GM12801 (cell line): Measurements from ENCODE around the gene TSACC.

Source experiments
- TF ChIP-seq, protein P1 (sequence below): IDR thresholded peaks from one replicate; pipeline ENCODE4 v1.5.1; 2011; ENCODE audit warnings: control low read depth; ENCODE audit not compliant: insufficient read length; ENCODE audit errors: extremely low read depth

The TSACC gene

DNA sequence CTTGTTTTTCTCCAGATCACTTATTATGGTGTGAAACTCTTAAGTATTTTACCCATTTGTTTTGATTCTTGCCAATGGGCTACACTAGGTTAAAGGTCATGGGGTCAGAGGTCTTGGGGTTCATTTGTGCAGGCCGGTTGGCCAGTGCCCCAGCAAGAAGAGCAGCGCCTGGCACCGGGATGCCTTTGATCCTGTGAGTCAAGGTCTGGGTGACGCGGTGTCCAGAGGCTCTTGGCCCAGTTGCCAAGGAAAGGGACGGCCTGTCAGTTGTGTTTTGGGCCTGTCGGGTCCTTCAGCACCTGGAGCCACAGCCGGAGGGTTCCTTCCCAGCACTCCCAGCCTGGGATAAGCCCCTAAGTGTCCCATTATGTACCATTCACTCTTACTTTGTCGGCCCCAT, 55.8 kb downstream of the TSACC start:
- TF ChIP-seq, protein P1, sequence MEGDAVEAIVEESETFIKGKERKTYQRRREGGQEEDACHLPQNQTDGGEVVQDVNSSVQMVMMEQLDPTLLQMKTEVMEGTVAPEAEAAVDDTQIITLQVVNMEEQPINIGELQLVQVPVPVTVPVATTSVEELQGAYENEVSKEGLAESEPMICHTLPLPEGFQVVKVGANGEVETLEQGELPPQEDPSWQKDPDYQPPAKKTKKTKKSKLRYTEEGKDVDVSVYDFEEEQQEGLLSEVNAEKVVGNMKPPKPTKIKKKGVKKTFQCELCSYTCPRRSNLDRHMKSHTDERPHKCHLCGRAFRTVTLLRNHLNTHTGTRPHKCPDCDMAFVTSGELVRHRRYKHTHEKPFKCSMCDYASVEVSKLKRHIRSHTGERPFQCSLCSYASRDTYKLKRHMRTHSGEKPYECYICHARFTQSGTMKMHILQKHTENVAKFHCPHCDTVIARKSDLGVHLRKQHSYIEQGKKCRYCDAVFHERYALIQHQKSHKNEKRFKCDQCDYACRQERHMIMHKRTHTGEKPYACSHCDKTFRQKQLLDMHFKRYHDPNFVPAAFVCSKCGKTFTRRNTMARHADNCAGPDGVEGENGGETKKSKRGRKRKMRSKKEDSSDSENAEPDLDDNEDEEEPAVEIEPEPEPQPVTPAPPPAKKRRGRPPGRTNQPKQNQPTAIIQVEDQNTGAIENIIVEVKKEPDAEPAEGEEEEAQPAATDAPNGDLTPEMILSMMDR, result no peak

DNA sequence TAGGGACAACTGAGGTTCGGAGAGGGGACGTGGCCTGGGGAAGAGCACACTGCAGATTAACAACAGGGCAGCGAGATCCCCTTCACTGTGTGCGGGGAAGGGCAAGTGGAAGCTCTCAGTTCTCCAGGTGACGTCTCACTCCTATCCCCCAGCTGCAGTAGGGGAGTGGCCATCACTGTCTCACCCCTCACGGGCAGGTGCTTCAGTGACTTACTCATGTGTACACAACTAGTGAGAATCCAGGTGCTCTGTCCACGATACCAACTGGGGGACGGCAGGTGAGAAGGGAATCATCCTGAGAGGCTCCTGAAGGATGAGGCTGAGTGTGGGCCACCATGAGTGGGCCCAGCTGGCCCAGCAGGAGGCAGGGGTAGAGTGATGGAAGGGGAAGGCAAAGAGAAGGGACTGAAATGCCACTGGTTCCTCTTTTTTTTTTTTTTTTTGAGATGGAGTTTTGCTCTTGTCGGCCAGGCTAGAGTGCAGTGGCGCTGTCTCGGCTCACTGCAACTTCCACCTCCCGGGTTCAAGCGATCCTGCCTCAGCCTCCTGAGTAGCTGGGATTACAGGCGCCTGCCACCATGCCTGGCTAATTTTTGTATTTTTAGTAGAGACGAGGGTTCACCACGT, 56.6 kb downstream of the TSACC start:
- TF ChIP-seq, protein P1, result no peak
